HT-29 (cell line): ENCODE measurements around the gene PCDHA1. TPM values are rescaled to one million over a fixed set of nuclear protein-coding genes. Genes with fewer than 3 reads are reported as not detected.

Experiments
- DNase-seq: peaks from one replicate; pipeline ENCODE4 v3.0.0-alpha.2; 2015; ENCODE audit warnings: low spot score
- total RNA-seq: library from RNA; depleted of rRNA; stranded (reverse); fragments of >200 nt; shearing (Covaris generic); gene quantifications from 2 replicates; pipeline ENCODE4 v1.2.3, GENCODE V29; 2014

The PCDHA1 gene
- total RNA-seq, 1 experiment from 2014 or later, result not detected

GRCh38 chr5:140916325-140916724 is 130.4 kb downstream of the PCDHA1 start:
- no peak for DNase-seq

- no peak for DNase-seq
Measured at GRCh38 chr5:140923601-140924000, 137.7 kb downstream of the PCDHA1 start.

- DNase-seq, result no peak
Measured at GRCh38 chr5:140925806-140926442, 140.0 kb downstream of the PCDHA1 start, which contains the start of gene PCDHAC1. TSS of gene PCDHAC1 (plus strand) at chr5:140926299. CDS start at chr5:140926893, 594 bp downstream.

GRCh38 chr5:140926443-140927227 is 140.7 kb downstream of the PCDHA1 start:
- DNase-seq, result no peak

GRCh38 chr5:140927228-140927573 is 141.3 kb downstream of the PCDHA1 start:
- no peak for DNase-seq

- DNase-seq, result no peak
Measured at GRCh38 chr5:140934964-140935606, 149.1 kb downstream of the PCDHA1 start.

- DNase-seq, result no peak
Measured at GRCh38 chr5:140946578-140946977, 160.6 kb downstream of the PCDHA1 start.

- DNase-seq, result no peak
Measured at GRCh38 chr5:140951636-140952035, 165.7 kb downstream of the PCDHA1 start.

- no peak for DNase-seq
Measured at GRCh38 chr5:140953234-140953633, 167.3 kb downstream of the PCDHA1 start.

GRCh38 chr5:140962190-140962589 is 176.2 kb downstream of the PCDHA1 start:
- no peak for DNase-seq

GRCh38 chr5:140964356-140964755 is 178.4 kb downstream of the PCDHA1 start:
- no peak for DNase-seq

- no peak for DNase-seq
Measured at GRCh38 chr5:140965905-140966292, 180.0 kb downstream of the PCDHA1 start.

GRCh38 chr5:140966293-140967225 is 180.6 kb downstream of the PCDHA1 start, which contains the start of gene PCDHAC2:
TSS of gene PCDHAC2 (plus strand) at chr5:140966476. CDS start at chr5:140966767, 291 bp downstream.
- DNase-seq, result no peak

GRCh38 chr5:140967226-140967893 is 181.4 kb downstream of the PCDHA1 start:
- DNase-seq, result no peak

GRCh38 chr5:140969880-140970279 is 183.9 kb downstream of the PCDHA1 start:
- no peak for DNase-seq

GRCh38 chr5:140973550-140973949 is 187.6 kb downstream of the PCDHA1 start:
- no peak for DNase-seq

GRCh38 chr5:140977003-140977402 is 191.1 kb downstream of the PCDHA1 start:
- no peak for DNase-seq

GRCh38 chr5:140978260-140978659 is 192.3 kb downstream of the PCDHA1 start:
- DNase-seq, result no peak

- no peak for DNase-seq
Measured at GRCh38 chr5:140978983-140979382, 193.0 kb downstream of the PCDHA1 start.

GRCh38 chr5:140982083-140982716 is 196.3 kb downstream of the PCDHA1 start:
- DNase-seq, result no peak
